SK-N-SH (cell line): Measurements from ENCODE around the gene SPOCK1. TPM values are rescaled to one million over a fixed set of nuclear protein-coding genes. Genes with fewer than 3 reads are reported as not detected.

Experiments
- CTCF ChIA-PET: fragments of 300-600, 350-600 bp; formaldehyde crosslinking; extraction: SDS; loops from one replicate; lab custom pipeline; 2021; lab: Yijun Ruan, JAX
- POLR2A ChIA-PET: fragments of 350-600 bp; sonication (Branson Sonifier 250); formaldehyde crosslinking; extraction: SDS; loops from one replicate; lab custom pipeline; 2020; ENCODE audit warnings: antibody characterized with exemption, inconsistent platforms; lab: Yijun Ruan, JAX
- DNase-seq: peaks from one replicate; pipeline ENCODE4 v3.0.0; 2012
- H2AFZ ChIP-seq: fragments of 200-600 bp; sonication (generic); 2 replicates; pipeline ENCODE4 v1.8.1; 2016; ENCODE audit warnings: antibody characterized with exemption, mild to moderate bottlenecking, low read depth
- H3F3A ChIP-seq: fragments of 200-600 bp; sonication (generic); replicated peaks from 2 replicates; pipeline ENCODE3; 2016; ENCODE audit warnings: antibody characterized with exemption, mild to moderate bottlenecking; ENCODE audit not compliant: insufficient read depth
- H3K27ac ChIP-seq, 2 experiments: fragments of 200-500 bp in 1 of 2; fragments of 200-600 bp in 1 of 2; sonication (Bioruptor generic) in 1 of 2; sonication (generic), shearing (Covaris generic) in 1 of 2; 2 replicates each; pipeline versions ENCODE4 v1.5.1 to v1.6.1; 2014 to 2016; ENCODE audit warnings: low read depth in 2 of 2, inconsistent platforms in 1 of 2, low read length in 1 of 2, mild to moderate bottlenecking in 1 of 2, mixed read lengths in 1 of 2
- H3K27me3 ChIP-seq: fragments of 200-600 bp; sonication (generic), shearing (Covaris generic); 2 replicates; pipeline ENCODE4 v1.6.1; 2016; ENCODE audit warnings: mixed run types; ENCODE audit not compliant: insufficient read depth
- H3K36me3 ChIP-seq, 2 experiments: fragments of 200-500 bp in 1 of 2; fragments of 200-600 bp in 1 of 2; sonication (Bioruptor generic) in 1 of 2; sonication (generic) in 1 of 2; replicated peaks in 1 of 2; 2 replicates each; pipeline versions ENCODE3 to v1.5.1; 2014 to 2016; ENCODE audit warnings: low read length in 1 of 2, mild to moderate bottlenecking in 1 of 2; ENCODE audit not compliant: insufficient read depth in 2 of 2, control insufficient read depth in 1 of 2
- H3K4me1 ChIP-seq, 2 experiments: fragments of 200-500 bp in 1 of 2; fragments of 200-600 bp in 1 of 2; sonication (Bioruptor generic) in 1 of 2; sonication (generic), shearing (Covaris generic) in 1 of 2; 2 replicates each; pipeline versions ENCODE4 v1.5.1 to v1.6.1; 2014 to 2016; ENCODE audit warnings: low read depth in 1 of 2, low read length in 1 of 2, mixed run types in 1 of 2; ENCODE audit not compliant: insufficient read depth in 2 of 2, control insufficient read depth in 1 of 2
- H3K4me2 ChIP-seq: fragments of 200-600 bp; sonication (generic), shearing (Covaris generic); 2 replicates; pipeline ENCODE4 v1.6.1; 2017; ENCODE audit warnings: mixed run types
- H3K4me3 ChIP-seq, 2 experiments: fragments of 200-500 bp in 1 of 2; fragments of 200-600 bp in 1 of 2; sonication (Bioruptor generic) in 1 of 2; sonication (generic), shearing (Covaris generic) in 1 of 2; 2 replicates each; pipeline versions ENCODE4 v1.5.1 to v1.8.1; 2014 to 2016; ENCODE audit warnings: low read depth in 2 of 2, inconsistent platforms in 1 of 2, low read length in 1 of 2, mild to moderate bottlenecking in 1 of 2, mixed read lengths in 1 of 2, moderate library complexity in 1 of 2
- H3K79me2 ChIP-seq: fragments of 200-600 bp; sonication (generic); 2 replicates; pipeline ENCODE4 v1.8.1; 2017; ENCODE audit warnings: mild to moderate bottlenecking; ENCODE audit not compliant: insufficient read depth
- H3K9ac ChIP-seq: fragments of 200-600 bp; sonication (generic); 2 replicates; pipeline ENCODE4 v1.6.1; 2017; ENCODE audit warnings: mixed run types
- H3K9me2 ChIP-seq: fragments of 200-600 bp; sonication (generic); 2 replicates; pipeline ENCODE4 v1.6.1; 2017; ENCODE audit warnings: mixed run types
- H3K9me3 ChIP-seq: fragments of 200-600 bp; sonication (generic); 2 replicates; pipeline ENCODE4 v1.6.1; 2017; ENCODE audit warnings: mixed run types, mild to moderate bottlenecking, moderate library complexity
- H4K20me1 ChIP-seq: fragments of 200-600 bp; sonication (generic); 2 replicates; pipeline ENCODE4 v1.6.1; 2017; ENCODE audit warnings: mild to moderate bottlenecking, mixed run types; ENCODE audit not compliant: insufficient read depth
- CTCF ChIP-seq: fragments of 200-600 bp; sonication (generic); IDR thresholded peaks from 2 replicates; pipeline ENCODE4 v1.6.1; 2017; ENCODE audit warnings: antibody characterized with exemption, mild to moderate bottlenecking, moderate library complexity
- ELF1 ChIP-seq: IDR thresholded peaks from 2 replicates; pipeline ENCODE4 v1.4.0; 2012
- FOSL2 ChIP-seq: IDR thresholded peaks from 2 replicates; pipeline ENCODE4 v1.4.0; 2012; ENCODE audit warnings: low read depth, mild to moderate bottlenecking, moderate library complexity, borderline replicate concordance
- GABPA ChIP-seq: IDR thresholded peaks from 2 replicates; pipeline ENCODE4 v1.4.0; 2012; ENCODE audit warnings: low read depth, mild to moderate bottlenecking
- GATA2 ChIP-seq: sonication (generic); formaldehyde crosslinking; IDR thresholded peaks from 2 replicates; pipeline ENCODE4 v1.5.0; 2020; ENCODE audit warnings: mild to moderate bottlenecking, missing genetic modification reagents
- JUND ChIP-seq: IDR thresholded peaks from 2 replicates; pipeline ENCODE4 v1.4.0; 2012
- MAX ChIP-seq: IDR thresholded peaks from 2 replicates; pipeline ENCODE4 v1.4.0; 2012; ENCODE audit warnings: low read depth
- MEF2A ChIP-seq: IDR thresholded peaks from 2 replicates; pipeline ENCODE4 v1.4.0; 2012; ENCODE audit warnings: low read depth, borderline replicate concordance
- NRF1 ChIP-seq: IDR thresholded peaks from 2 replicates; pipeline ENCODE4 v1.6.1; 2012; ENCODE audit warnings: low read depth, mild to moderate bottlenecking, low read length
- POLR2AphosphoS5 ChIP-seq: IDR thresholded peaks from 2 replicates; pipeline ENCODE4 v1.6.1; 2012; ENCODE audit warnings: low read depth, low read length
- RAD21 ChIP-seq: IDR thresholded peaks from 2 replicates; pipeline ENCODE4 v1.6.1; 2012; ENCODE audit warnings: mild to moderate bottlenecking, low read length
- RCOR1 ChIP-seq: fragments of 150-350 bp; IDR thresholded peaks from 2 replicates; pipeline ENCODE4 v1.6.1; 2017; ENCODE audit warnings: antibody characterized with exemption, low read length
- RFX5 ChIP-seq: IDR thresholded peaks from 2 replicates; pipeline ENCODE4 v1.6.1; 2012; ENCODE audit warnings: mild to moderate bottlenecking, improper control_type of control experiment, low read length
- SIN3A ChIP-seq: IDR thresholded peaks from 2 replicates; pipeline ENCODE4 v1.6.1; 2012; ENCODE audit warnings: low read depth, mild to moderate bottlenecking, low read length, moderate library complexity, borderline replicate concordance
- SMC3 ChIP-seq: IDR thresholded peaks from 2 replicates; pipeline ENCODE4 v1.6.1; 2012; ENCODE audit warnings: low read depth, low read length, improper control_type of control experiment
- TAF1 ChIP-seq: IDR thresholded peaks from 2 replicates; pipeline ENCODE4 v1.6.1; 2012; ENCODE audit warnings: low read depth, mild to moderate bottlenecking, low read length, moderate library complexity, borderline replicate concordance
- USF2 ChIP-seq: fragments of 150-350 bp; IDR thresholded peaks from 2 replicates; pipeline ENCODE4 v1.6.1; 2017; ENCODE audit warnings: antibody characterized with exemption, low read length, low read depth, borderline replicate concordance
- YY1 ChIP-seq: IDR thresholded peaks from 2 replicates; pipeline ENCODE4 v1.4.0; 2012; ENCODE audit warnings: low read depth, mild to moderate bottlenecking
- WGBS: methylation state at CpG from one replicate; pipeline ENCODE4 v1.1.6; 2017; ENCODE audit warnings: low lambda C conversion rate; 5-methylcytosine and 5-hydroxymethylcytosine counted together
- polyA plus RNA-seq, 3 experiments: library from polyadenylated mRNA; depleted of rRNA; stranded (reverse); fragments of >200 nt; gene quantifications; 2 replicates each; pipeline ENCODE4 v1.2.3, GENCODE V29; 2012
- TF ChIP-seq, protein P1 (sequence below): IDR thresholded peaks from 2 replicates; pipeline ENCODE4; 2012
- TF ChIP-seq, protein P2 (sequence below): IDR thresholded peaks from 2 replicates; pipeline ENCODE4 v1.4.0; 2012; ENCODE audit warnings: low read depth, borderline replicate concordance

Gene SPOCK1
- polyA plus RNA-seq, 1 of the 3 experiments (the other 2 are of a cell fraction), result 11.3 TPM

DNA sequence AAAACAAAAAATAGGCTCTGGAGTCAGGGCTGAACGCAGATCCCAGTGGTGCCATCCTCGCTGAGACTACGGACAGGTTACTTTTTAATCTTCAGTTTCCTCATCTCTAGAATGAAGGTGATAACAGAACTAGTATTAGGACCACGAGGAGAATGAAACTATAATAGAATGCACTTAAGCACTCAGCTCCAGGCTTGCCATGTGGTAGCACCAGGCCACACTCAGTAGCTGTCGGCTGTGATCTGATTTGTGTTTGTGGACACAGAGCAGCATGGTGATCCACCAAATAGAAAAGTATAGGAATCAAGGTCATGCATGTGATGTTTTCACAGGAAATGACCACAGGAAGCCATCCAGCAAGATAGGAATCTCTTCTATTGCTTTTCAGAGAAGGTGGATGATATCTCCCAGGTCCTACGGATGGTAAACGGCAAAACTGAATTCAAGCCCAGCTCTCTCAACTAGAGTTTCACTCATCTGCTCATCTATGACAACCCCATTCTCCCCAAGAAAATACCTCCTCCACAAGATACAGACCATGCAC lies 498.0 kb downstream of the SPOCK1 start:
- no peaks in the 10 kb centered on the region for H3K36me3 ChIP-seq
- H4K20me1 ChIP-seq, result no peaks in the 10 kb centered on the region
- TF ChIP-seq RAD21, result no peak
- TF ChIP-seq, protein P1, sequence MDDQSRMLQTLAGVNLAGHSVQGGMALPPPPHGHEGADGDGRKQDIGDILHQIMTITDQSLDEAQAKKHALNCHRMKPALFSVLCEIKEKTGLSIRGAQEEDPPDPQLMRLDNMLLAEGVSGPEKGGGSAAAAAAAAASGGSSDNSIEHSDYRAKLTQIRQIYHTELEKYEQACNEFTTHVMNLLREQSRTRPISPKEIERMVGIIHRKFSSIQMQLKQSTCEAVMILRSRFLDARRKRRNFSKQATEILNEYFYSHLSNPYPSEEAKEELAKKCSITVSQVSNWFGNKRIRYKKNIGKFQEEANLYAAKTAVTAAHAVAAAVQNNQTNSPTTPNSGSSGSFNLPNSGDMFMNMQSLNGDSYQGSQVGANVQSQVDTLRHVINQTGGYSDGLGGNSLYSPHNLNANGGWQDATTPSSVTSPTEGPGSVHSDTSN, result no peak
- no peak for TF ChIP-seq GABPA
- no peak for TF ChIP-seq ELF1
- TF ChIP-seq USF2, result no peak
- no peak for TF ChIP-seq SMC3
- no peak for TF ChIP-seq JUND
- TF ChIP-seq, protein P2, sequence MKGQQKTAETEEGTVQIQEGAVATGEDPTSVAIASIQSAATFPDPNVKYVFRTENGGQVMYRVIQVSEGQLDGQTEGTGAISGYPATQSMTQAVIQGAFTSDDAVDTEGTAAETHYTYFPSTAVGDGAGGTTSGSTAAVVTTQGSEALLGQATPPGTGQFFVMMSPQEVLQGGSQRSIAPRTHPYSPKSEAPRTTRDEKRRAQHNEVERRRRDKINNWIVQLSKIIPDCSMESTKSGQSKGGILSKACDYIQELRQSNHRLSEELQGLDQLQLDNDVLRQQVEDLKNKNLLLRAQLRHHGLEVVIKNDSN, result no peak
- TF ChIP-seq RCOR1, result no peak
- TF ChIP-seq NRF1, result no peak
- TF ChIP-seq CTCF, result no peak
- no peak for TF ChIP-seq FOSL2
- TF ChIP-seq MAX, result no peak
- no peak for TF ChIP-seq TAF1
- TF ChIP-seq GATA2 (CRISPR knock-in tag), result no peak
- no peak for TF ChIP-seq SIN3A
- TF ChIP-seq YY1, result no peak
- TF ChIP-seq POLR2AphosphoS5, result no peak
- TF ChIP-seq MEF2A, result no peak
- no peak for TF ChIP-seq RFX5
- ChIA-PET POLR2A (no interaction called here), CTCF (interaction anchor here (0.9 kb wide), 1 partner anchor 14 kb away, joined by 3 read pairs; no protein-coding TSS in a partner anchor)
- H3K27me3 ChIP-seq, result no peaks in the 10 kb centered on the region
- no peak overlapping the region for H3K27ac ChIP-seq
- WGBS, result 51% methylated on average over 7 of the region's 7 CpGs
- no peak overlapping the region for H3K4me2 ChIP-seq
- H3K79me2 ChIP-seq, result no peaks in the 10 kb centered on the region
- H3K9ac ChIP-seq, result no peak overlapping the region
- DNase-seq, result peak; percentile 19
- H3K9me3 ChIP-seq, result no peaks in the 10 kb centered on the region
- no peaks in the 10 kb centered on the region for H3F3A ChIP-seq
- no peak overlapping the region for H2AFZ ChIP-seq
- no peaks in the 10 kb centered on the region for H3K9me2 ChIP-seq
- no peak overlapping the region for H3K4me3 ChIP-seq
- H3K4me1 ChIP-seq, result peaks cover 6 to 7% of the 10 kb centered on the region in 2 experiments; a peak in 2 of 4 replicates
